ENCODE results near the gene TP53RK.

The TP53RK gene

GRCh38 chr20:46720019-46720418 is 30.8 kb upstream of the TP53RK start:
- Histone ChIP-seq H4K20me1 (ENCODE audit: control insufficient read depth, insufficient read depth, low read depth, low read length) (no peaks in the 10 kb centered on the region), H3K4me1 (ENCODE audit: control insufficient read depth, low read length) (no peaks in the 10 kb centered on the region), H3K79me2 (ENCODE audit: control insufficient read depth, low read length) (no peaks in the 10 kb centered on the region), H3K9me3 (ENCODE audit: control insufficient read depth, insufficient read depth, low read length) (no peaks in the 10 kb centered on the region), H3K27ac (ENCODE audit: low read depth, low read length) (no peak overlapping the region), H3K9me2 (replicated peaks; ENCODE audit: control insufficient read depth, low read length) (no peaks in the 10 kb centered on the region), H3K4me2 (ENCODE audit: low read length) (no peak overlapping the region), H3F3A (ENCODE audit: control insufficient read depth, insufficient read depth) (no peaks in the 10 kb centered on the region), H3K4me3 (ENCODE audit: low read length) (no peak overlapping the region), H3K27me3 (ENCODE audit: control insufficient read depth, low read length) (peaks cover 8% of the 10 kb centered on the region; the same call in 1 of the 2 replicates), H3K36me3 (ENCODE audit: control insufficient read depth, low read length) (no peaks in the 10 kb centered on the region)
- TF ChIP-seq EZH2phosphoT487 (IDR thresholded peaks at IDR 0.05; ENCODE audit: borderline replicate concordance, low read length) (no peak), CTCF (IDR thresholded peaks at IDR 0.05; ENCODE audit: low read depth, low read length, poor library complexity, severe bottlenecking) (no peak)

GRCh38 chr20:46717818-46718541 is 28.7 kb upstream of the TP53RK start:
- Histone ChIP-seq H3K9me2 (replicated peaks; ENCODE audit: control insufficient read depth, low read length) (no peaks in the 10 kb centered on the region), H4K20me1 (ENCODE audit: control insufficient read depth, insufficient read depth, low read depth, low read length) (no peaks in the 10 kb centered on the region), H3K79me2 (ENCODE audit: control insufficient read depth, low read length) (no peaks in the 10 kb centered on the region), H3K4me1 (ENCODE audit: control insufficient read depth, low read length) (no peaks in the 10 kb centered on the region), H3K4me3 (ENCODE audit: low read length) (no peak overlapping the region), H3K27me3 (ENCODE audit: control insufficient read depth, low read length) (peaks cover 8% of the 10 kb centered on the region; the same call in 1 of the 2 replicates), H3K27ac (ENCODE audit: low read depth, low read length) (no peak overlapping the region), H3K4me2 (ENCODE audit: low read length) (no peak overlapping the region), H3K9me3 (ENCODE audit: control insufficient read depth, insufficient read depth, low read length) (no peaks in the 10 kb centered on the region), H3F3A (ENCODE audit: control insufficient read depth, insufficient read depth) (no peaks in the 10 kb centered on the region), H3K36me3 (ENCODE audit: control insufficient read depth, low read length) (no peaks in the 10 kb centered on the region)
- TF ChIP-seq EZH2phosphoT487 (IDR thresholded peaks at IDR 0.05; ENCODE audit: borderline replicate concordance, low read length): no peak
- no peak for TF ChIP-seq CTCF (IDR thresholded peaks at IDR 0.05; ENCODE audit: low read depth, low read length, poor library complexity, severe bottlenecking)

GRCh38 chr20:46715292-46715756 is 26.1 kb upstream of the TP53RK start:
- H3K4me3 ChIP-seq (ENCODE audit: low read length): no peak overlapping the region
- no peaks in the 10 kb centered on the region for H4K20me1 ChIP-seq (ENCODE audit: control insufficient read depth, insufficient read depth, low read depth, low read length)
- no peaks in the 10 kb centered on the region for H3K9me2 ChIP-seq (replicated peaks; ENCODE audit: control insufficient read depth, low read length)
- H3K36me3 ChIP-seq (ENCODE audit: control insufficient read depth, low read length): no peaks in the 10 kb centered on the region
- H3K27me3 ChIP-seq (ENCODE audit: control insufficient read depth, low read length): peaks cover 5% of the 10 kb centered on the region; the same call in 1 of the 2 replicates
- H3K9me3 ChIP-seq (ENCODE audit: control insufficient read depth, insufficient read depth, low read length): no peaks in the 10 kb centered on the region
- H3K27ac ChIP-seq (ENCODE audit: low read depth, low read length): no peak overlapping the region
- no peaks in the 10 kb centered on the region for H3F3A ChIP-seq (ENCODE audit: control insufficient read depth, insufficient read depth)
- no peaks in the 10 kb centered on the region for H3K4me1 ChIP-seq (ENCODE audit: control insufficient read depth, low read length)
- TF ChIP-seq EZH2phosphoT487 (IDR thresholded peaks at IDR 0.05; ENCODE audit: borderline replicate concordance, low read length) (no peak), CTCF (IDR thresholded peaks at IDR 0.05; ENCODE audit: low read depth, low read length, poor library complexity, severe bottlenecking) (no peak)
- no peaks in the 10 kb centered on the region for H3K79me2 ChIP-seq (ENCODE audit: control insufficient read depth, low read length)
- H3K4me2 ChIP-seq (ENCODE audit: low read length): no peak overlapping the region

All from DOHH2 (cell line).